ENCODE results near the gene SIN3B.

SIN3B gene

DNA sequence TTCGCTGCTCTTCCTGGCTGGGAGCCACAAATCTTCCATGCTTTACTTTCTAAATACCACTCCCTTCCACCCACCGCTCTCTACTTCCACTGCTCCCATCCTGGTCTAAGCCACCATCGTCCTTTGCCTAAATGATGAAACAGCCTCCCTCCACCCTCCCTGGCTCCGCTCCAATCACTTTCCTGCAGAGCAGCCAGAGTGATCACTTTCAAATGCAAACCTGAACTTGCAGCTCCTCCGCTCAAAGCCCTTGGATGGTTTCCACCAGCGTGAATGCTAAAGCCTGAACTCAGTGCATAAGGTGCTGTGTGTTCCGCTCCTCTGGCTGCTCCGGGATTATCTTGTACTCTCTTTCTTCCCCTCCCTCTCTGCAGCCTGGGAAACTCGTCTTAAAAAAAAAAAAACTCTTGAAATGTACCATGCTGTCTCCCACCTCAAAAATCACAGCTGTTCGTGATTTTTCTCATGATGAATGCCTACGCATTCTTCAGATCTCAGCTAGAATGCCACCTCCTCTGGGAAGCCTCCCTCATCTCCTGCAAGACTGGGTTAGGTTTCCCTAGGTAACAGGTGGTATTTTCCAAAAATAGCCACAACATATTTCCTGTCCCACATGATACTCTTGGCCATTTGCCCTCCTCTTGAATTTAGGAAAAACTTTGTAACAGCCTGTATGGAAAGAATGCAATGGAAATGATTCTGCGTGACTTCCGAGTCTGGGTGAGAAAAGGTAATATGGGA, 3.7 kb upstream of the SIN3B start:
- no peak for DNase-seq (ENCODE audit: low read depth in 2 of 2)

DNA sequence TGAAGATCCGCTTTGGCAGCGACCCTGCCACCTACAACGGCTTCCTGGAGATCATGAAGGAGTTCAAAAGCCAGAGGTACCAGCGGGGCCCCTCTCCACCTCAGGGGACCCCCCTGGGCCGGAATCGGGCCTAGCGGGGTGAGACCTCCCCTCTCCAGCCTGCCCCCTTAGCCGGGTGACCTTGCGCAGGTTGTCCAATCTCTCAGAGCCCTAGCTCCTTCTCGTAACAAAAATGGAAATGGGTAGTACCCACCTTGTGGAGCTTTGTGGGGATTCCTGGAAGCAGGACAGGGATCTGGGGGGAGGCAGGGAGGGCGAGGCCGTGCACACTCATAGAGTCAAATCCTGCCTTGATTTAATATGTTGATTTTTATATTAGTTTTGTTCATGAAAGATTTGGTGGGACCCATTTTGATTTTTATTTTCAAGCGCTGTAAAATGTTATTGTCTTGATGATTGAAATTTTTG, 658 bp downstream of the SIN3B start:
- no peak for DNase-seq (ENCODE audit: low read depth in 2 of 2)

DNA sequence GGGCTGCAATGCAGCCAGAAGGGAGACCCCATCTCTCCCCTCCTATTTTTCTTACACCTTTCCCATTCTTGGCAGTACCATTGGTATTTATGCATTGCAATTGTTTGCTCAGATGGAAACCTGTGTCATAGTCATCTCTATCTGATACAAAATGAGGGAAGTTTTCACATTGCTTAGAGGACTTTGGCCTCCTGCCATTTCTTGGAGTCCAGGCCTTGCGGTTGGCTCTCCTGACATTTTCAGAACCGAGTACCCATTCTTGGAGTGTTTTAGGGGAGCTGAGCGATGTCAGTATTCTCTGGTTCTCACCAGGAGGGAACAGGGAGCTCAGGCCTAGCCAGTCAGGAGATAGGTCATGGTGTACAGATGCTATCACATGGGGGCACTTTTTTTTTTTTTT, 1.5 kb downstream of the SIN3B start:
- no peak for DNase-seq (ENCODE audit: low read depth in 2 of 2)

DNA sequence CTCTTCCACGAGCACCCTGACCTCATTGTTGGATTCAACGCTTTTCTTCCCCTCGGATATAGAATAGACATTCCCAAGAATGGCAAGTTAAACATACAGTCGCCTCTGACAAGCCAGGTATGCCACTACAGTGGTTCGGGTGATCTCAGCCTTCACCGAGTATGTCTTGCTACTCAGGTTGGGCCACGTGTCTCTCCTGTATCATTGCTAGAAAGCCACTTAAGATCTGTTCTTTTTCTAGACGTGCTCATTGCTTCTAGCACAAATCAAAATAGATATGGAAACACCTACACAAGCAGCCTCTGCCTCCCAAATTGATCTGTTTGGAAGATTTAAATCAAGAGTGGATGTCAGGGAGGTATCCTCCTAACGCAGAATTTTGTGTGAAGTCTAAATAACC, 2.3 kb downstream of the SIN3B start:
- no peak for DNase-seq (ENCODE audit: low read depth in 2 of 2)

DNA sequence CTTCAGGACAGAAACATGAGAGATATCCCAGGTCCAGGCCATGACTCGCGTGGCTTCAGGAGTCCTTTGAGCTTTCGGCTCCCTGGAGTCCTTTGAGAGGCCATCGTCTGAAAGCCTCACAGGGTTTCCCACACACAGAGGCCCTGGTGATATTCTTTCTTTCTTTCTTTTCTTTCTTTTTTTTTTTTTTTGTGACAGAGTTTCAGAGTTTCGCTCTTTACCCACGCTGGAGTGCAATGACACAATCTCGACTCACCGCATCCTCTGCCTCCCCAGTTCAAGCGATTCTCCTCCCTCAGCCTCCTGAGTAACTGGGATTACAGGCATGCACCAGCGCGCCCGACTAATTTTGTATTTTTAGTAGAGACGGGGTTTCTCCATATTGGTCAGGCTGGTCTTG, 5.5 kb downstream of the SIN3B start:
- no peak for DNase-seq (ENCODE audit: low read depth in 2 of 2)

DNA sequence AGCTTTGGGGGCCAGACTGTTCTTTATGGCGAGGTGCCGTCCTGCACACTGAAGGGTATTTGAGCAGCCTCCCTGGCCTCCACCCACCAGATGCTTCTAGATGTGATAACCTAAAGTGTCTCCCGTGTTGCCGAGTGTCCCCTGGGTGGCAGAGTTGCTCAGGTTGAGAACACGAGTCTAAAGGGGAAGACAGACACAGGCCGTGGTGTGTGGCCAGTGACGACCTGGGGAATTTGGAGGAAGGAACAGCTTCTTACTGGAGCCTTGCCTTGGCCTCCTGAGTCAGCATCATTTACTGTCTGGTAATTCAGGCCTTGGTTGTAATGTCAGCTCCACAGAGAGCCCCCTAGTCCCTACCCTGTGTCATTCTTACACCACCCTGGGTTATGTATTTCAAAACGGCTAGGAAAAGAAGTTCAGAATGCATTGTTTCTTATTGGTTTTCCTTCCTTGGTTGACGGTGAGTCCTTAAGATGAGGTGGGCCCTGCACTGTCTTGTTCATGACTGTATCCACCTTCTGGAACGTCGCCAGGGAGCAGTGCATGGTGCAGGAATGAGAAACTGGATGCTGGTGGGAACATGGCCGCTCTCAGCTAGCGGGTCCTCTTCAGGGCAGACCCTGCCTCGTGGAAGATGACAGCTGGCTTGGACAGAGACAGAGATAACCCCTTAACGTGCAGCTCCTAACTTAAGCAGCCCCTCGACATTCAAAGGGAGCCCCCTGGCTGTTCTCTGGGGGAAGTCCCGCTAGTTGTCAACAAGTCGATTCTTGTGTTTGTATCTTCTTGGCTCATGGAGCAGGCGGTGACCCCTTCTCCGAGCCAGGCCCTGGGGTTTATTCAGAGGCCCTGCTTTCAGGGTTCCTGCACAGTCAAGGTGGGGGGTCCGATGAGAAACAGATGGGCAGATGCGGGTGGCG, 7.2 kb downstream of the SIN3B start:
- no peak for DNase-seq (ENCODE audit: low read depth in 2 of 2)

DNA sequence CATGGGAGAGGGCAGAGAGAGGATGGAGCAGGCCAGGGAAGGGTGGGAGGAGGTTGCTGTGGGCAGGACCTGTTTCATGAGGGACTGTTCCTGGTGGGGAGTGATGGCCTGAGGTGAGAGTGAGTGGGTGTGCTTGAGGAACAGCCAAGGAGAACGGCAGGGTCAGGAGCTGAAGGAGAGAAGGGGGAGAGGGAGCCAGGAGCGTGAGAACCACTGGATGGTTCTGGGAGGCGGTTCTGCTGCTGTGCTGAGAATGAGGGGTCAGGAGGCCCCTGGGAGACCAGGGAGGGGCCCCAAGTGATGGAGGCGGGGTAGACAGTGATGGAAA, 7.8 kb downstream of the SIN3B start:
- no peak for DNase-seq (ENCODE audit: low read depth in 2 of 2)

DNA sequence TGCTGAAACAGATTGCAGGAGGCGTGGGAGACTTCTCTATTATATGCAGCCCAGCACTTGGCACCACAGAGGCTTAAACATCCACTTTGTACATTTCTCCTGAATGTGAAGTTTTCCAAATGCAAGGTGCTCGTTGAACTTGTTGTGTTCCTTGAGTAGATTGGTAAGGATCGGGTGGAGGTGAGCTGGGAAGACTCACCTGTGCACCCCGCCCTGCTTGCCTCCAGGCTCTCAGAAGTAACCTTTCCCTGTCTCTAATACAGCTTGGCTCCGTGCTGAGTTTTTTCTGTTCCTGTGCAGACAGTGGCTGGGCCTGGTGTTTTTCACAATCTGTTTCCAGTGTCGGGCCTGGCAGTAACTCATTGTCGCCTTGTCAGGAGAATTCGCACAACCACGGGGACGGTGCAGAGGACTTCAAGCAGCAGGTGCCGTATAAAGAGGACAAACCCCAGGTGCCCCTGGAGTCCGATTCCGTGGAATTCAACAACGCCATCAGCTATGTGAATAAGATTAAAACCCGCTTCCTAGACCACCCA, 12.3 kb downstream of the SIN3B start:
- no peak for DNase-seq (ENCODE audit: low read depth in 2 of 2)

DNA sequence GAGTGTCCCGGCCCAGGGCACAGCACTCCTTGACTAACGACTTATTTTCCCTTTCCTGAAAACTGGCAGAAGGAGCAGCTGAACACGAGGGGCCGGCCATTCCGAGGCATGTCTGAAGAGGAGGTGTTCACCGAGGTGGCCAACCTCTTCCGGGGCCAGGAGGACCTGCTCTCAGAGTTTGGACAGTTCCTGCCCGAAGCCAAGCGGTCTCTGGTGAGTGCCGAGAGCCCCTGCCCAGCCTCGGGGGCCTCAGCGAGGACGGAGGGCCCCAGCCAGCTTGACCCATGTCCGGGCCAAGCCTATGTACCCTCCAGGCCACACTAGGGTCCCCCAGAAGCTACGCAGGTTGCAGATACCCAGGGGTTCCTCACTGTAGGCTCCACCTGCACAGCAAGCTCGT, 17.7 kb downstream of the SIN3B start:
- DNase-seq (ENCODE audit: low read depth in 2 of 2): no peak

DNA sequence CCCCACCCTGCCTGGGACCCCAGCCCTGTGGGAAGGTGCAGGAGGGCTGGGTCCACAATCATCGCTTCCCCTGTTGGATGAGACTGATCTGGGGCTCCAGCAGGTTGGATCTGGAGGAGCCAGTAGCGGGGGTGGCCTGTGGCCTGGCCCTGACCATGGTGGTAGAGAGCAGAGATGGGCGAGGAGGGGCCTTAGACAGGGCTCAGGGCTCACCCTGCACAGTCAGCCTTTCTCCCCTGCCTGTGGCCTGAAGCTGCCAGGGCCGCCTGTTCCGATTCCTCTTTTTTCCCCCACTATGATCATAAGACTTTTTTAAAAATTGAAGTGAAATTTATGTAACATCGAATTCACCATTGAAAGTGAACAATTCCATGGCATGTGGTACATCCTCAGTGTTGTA, 18.2 kb downstream of the SIN3B start:
- DNase-seq (ENCODE audit: low read depth in 2 of 2): no peak

DNA sequence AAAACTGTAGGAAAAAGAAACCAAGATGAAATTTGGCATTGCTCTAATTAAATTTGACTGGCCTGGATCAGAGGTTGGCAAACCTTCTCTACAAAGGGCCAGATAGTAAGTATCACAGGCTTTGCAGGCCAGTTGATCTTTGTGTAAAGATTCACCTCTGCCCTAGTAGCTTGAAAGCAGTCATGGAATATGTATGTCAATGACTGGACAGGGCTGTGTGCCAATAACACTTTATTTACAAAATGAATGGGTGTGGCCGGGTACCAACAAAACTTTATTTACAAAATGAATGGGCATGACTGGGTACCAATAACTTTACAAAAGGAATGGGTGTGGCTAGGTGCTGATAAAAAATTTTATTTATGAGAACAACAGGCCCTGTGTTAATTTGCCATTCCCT, 20.0 kb downstream of the SIN3B start:
- no peak for DNase-seq (ENCODE audit: low read depth in 2 of 2)

DNA sequence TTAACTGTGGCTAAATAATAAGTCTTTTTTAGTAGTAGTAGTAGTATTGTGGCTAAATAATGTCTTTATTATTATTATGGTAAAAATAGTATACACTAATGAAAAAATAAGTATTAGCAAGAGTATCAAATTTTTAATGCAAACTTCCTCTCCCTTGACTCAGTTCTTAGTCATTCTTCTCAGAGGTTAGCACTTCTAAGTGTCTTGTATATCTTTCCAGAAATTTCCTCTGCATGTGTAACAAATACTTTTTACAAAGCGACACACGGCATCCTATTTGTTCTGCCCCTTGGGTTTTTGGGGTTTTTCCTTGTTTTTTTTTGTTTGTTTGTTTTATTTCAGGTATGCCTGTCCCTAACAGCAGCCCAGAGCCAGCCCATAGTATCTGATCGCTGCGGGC, 20.9 kb downstream of the SIN3B start:
- no peak for DNase-seq (ENCODE audit: low read depth in 2 of 2)

DNA sequence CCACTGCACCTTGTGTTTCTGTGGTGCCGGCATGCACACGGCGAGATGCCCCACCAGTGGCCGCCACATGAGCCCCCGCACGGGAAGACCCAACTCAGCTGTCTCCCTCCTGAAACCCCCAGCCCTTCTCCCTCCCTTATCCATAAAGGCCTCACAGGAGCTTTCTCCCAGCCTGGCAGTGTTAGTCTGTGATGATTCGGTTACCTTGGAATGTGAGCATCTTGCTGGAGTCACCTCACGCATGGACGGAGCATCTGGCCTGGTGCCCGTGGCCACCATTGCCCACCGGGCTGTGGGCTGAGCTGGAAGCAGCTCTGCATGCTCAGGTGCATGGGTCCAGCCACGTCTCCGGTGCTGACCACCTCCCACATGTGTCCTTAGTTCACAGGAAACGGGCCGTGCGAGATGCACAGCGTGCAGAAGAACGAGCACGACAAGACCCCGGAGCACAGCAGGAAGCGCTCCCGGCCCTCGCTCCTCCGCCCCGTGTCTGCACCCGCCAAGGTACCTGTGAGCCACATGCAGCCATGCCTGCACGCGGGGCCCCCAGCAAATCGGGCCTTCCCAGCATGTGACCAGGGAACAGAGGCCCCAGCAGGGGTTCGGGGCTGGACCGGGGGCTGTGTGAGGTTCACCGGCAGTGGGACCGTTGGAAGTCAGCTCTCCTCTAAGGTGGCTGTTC, 22.0 kb downstream of the SIN3B start:
- no peak for DNase-seq (ENCODE audit: low read depth in 2 of 2)

DNA sequence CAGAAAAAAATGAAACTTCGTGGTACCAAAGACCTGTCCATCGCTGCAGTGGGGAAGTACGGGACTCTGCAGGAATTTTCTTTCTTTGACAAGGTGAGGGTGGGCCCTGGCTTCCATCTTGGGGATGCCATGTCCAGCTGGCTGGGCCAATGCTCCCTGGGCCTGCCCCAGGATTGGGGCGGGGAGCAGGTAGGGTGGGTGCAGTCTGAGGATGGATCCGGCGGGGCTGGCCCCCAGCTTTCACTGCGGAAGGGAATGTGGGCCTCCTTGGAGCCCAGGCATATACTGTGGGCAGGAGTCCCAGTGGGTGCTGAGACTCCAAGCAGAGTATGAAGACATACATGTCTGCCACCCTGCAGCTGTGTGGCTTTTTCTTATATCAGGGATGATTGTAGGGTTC, 23.9 kb downstream of the SIN3B start:
- no peak for DNase-seq (ENCODE audit: low read depth in 2 of 2)

DNA sequence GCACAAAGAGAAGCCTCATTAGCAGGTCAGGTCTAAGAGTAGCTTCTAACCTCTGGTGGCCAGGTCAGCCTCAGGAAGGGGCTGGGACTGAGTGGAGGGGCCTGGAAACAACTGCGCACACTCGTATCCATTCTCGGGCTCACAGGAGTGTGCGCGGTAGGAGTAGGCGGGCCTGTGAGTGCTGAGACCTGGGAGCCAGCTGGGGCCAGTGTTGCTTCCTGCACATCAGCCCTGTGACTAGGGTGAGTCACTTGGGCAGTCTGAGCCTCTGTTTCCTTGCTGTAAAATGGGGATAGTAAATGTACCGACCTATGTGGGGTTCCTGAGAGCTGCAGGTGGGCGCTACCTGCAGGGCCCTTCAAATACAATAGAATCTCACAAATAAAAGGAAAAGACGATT, 26.9 kb downstream of the SIN3B start:
- no peak for DNase-seq (ENCODE audit: low read depth in 2 of 2)

DNA sequence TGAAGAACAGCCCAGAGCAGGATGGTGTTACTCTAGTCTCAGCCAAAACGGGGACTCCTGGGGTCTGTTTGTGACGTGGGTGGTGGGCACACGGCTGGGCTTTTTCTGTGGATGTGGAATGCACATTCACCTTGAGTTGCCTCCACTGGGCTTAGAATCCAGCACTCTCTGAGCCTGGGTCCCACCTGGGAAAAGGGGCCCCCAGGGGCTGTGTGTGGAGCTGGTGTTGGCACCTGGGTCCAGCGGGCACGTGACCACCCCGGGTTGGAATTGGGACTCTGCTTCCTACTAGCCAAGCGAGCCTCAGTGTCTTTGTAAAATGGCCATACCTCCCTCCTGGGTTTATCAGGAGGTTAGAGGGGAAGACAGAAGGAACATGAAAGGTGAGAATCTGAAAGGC, 30.4 kb downstream of the SIN3B start:
- DNase-seq (ENCODE audit: low read depth in 2 of 2): no peak

DNA sequence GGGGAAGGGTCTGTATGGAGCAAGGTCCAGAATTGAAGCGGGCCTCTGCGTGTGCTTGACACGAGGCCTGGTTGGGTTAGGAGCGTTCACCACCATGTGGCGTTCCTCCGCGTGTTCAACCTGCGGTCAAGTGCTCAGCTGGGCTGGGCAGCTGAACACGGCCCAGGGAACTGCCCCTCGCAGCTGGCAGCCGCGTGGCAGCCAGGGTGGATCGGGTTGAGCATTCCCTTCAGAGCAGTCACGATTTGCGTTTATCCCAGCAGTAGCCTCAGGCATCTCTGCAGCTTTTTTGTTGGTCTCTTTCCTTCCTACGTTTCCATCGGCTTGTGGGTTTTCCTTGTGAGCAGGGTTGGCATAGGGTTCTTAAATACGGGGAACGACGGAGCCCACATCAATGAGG, 30.9 kb downstream of the SIN3B start:
- no peak for DNase-seq (ENCODE audit: low read depth in 2 of 2)

DNA sequence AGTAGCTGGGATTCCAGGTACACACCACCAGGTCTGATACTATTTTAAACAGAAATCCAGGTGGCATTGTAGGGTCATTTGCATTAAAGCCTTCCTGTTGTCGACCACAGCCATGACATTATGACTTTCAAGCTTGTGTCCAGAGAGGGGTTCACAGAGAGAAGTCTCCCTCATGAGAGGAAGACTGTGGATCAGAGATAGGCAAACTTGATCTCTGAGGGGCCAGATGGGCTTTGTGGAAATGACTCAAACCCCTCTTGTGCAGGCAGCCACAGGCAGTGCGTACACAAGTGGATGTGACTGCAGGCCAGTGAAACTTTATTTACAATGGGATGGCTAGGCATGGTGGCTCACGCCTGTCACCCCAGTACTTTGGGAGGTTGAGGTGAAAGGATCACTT, 31.8 kb downstream of the SIN3B start:
- DNase-seq (ENCODE audit: low read depth in 2 of 2): no peak

DNA sequence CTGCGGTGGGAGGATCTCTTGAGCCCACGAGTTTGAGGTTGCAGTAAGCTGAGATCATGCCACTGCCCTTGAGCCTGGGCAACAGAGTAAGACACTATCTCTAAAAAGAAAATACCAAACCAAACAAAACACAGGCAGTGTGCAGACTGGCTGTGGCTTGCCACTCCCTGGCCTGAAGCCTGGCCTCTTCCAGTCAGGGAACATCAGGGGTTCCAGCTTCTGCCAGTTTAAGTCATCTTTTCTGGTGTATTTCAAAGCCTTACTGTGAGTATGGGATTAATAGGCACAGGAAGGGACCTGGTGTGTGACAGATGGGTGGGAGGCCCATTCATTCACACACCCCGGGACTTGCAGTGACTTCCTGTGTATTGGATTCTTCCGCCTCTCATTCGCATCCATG, 32.6 kb downstream of the SIN3B start:
- DNase-seq (ENCODE audit: low read depth in 2 of 2): no peak

DNA sequence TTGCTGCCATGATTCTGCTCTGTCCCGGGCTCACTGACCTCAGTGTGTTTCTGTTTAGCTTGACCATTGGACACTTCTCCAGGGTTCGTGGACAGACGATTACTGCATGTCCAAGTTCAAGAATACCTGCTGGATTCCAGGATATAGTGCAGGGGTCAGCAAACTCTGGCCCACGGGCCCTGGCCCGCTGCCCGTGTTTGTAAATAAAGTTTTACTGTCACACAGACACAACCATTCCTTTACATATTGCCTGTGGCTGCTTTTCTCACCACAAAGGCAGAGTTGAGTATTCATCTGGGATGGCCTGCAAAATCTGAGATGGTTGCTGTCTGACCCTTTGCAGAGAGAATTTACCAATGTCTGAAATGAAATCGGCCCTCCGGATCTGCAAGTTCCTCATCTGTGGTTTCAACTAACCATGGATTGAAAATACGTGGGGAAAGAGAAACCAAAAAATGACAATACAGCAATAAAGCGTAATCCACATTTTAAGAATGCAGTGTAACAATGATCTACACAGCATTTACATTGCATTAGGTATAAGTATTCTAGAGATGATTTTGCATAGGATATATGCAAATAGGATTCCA, 33.7 kb downstream of the SIN3B start:
- DNase-seq (ENCODE audit: low read depth in 2 of 2): no peak

DNA sequence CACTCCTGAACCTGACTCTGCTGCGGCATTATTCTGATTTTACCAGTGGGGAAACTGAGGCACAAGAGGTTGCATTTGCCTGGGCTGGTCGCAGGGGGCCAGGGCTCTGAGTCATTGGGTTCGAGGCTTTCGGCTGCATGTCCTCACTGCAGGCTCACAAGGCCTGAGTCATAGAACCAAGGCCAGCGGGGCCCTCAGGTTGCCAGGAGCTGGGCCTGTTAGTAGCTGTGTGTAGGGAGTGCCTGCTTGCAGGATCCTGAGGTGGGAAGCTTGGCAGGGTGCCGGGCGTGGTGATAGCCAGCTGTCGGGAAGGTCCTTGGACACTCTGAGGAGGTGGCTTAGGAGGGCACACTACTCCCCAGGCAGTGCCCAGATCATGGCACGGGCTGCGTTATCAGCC, 38.0 kb downstream of the SIN3B start:
- DNase-seq (ENCODE audit: low read depth in 2 of 2): no peak

Measured in activated CD4-positive, alpha-beta T cell treated with anti-CD3 and anti-CD28 coated beads for 24 hours (primary cell).